22Rv1 (cell line): ENCODE results near the gene ZNF429.

ENCODE experiments used
- H3K27ac ChIP-seq: fragments of 450-650 bp; 2 replicates; pipeline ENCODE4 v1.5.1; 2017
- ZFX ChIP-seq: fragments of 450-650 bp; IDR thresholded peaks from 2 replicates; pipeline ENCODE4 v1.6.1; 2017; ENCODE audit warnings: antibody characterized with exemption, borderline replicate concordance
- TF ChIP-seq, protein P1 (sequence below): fragments of 450-650 bp; IDR thresholded peaks from 2 replicates; pipeline ENCODE4 v1.5.1; 2017; ENCODE audit warnings: mild to moderate bottlenecking

ZNF429 gene

DNA sequence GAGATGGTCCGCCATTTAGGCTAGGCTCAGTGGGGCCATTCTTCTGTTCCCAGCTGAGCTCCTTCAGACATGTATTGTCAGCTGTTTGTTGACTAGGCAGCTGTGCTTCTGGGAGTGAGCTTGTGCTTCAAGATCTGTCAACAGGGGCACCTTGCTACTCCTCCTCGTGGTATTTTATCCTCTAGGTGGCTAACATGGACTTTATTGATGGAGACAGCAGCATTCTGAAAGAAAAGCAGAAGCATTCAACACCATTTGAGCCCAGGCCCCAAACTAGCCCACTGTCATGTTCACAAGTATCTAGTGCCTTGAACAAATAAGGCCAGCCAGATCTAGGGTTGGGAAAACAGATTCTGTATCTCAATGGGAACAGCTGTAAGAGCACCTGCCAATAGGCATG lies 65.9 kb downstream of the ZNF429 start:
- H3K27ac ChIP-seq, result no peak overlapping the region
- no peak for TF ChIP-seq ZFX
- TF ChIP-seq, protein P1, sequence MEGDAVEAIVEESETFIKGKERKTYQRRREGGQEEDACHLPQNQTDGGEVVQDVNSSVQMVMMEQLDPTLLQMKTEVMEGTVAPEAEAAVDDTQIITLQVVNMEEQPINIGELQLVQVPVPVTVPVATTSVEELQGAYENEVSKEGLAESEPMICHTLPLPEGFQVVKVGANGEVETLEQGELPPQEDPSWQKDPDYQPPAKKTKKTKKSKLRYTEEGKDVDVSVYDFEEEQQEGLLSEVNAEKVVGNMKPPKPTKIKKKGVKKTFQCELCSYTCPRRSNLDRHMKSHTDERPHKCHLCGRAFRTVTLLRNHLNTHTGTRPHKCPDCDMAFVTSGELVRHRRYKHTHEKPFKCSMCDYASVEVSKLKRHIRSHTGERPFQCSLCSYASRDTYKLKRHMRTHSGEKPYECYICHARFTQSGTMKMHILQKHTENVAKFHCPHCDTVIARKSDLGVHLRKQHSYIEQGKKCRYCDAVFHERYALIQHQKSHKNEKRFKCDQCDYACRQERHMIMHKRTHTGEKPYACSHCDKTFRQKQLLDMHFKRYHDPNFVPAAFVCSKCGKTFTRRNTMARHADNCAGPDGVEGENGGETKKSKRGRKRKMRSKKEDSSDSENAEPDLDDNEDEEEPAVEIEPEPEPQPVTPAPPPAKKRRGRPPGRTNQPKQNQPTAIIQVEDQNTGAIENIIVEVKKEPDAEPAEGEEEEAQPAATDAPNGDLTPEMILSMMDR, result no peak

DNA sequence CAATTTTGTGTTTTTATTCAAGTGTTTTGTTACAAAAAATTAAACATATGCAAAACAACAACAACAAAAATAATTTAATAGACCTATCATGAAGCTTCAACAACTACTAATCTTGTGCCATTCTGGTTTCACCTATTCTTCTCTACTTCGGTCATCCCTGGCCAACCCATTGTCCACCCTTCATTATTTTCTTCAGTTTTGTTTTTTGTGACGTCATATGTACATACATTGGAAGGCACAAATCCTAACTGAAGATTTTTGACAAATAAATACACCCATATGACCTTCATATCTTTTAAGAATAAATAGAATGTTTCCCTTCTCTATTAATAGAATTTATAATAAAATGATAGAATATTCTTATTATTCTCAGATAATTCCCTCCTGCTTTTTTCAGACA lies 69.2 kb downstream of the ZNF429 start:
- TF ChIP-seq ZFX, result no peak
- TF ChIP-seq, protein P1, result no peak
- no peak overlapping the region for H3K27ac ChIP-seq

DNA sequence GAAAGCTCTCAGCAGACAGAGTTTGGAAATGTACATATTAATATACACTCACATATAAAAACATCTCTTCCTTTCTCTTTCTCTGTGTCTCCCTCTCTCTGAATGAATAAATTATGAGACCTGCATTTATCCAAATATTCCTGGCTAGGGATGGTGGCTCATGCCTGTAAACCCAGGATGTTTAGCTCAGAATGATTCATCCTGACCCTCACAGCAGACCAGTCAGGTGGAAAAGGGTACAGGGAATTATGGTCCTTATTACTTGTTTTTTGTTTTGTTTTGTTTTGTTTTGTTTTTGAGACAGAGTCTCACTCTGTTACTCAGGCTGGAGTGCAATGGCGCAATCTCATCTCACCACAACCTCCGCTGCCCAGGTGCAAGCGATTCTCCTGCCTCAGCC lies 71.1 kb downstream of the ZNF429 start:
- TF ChIP-seq ZFX, result no peak
- TF ChIP-seq, protein P1, result no peak
- H3K27ac ChIP-seq, result no peak overlapping the region

DNA sequence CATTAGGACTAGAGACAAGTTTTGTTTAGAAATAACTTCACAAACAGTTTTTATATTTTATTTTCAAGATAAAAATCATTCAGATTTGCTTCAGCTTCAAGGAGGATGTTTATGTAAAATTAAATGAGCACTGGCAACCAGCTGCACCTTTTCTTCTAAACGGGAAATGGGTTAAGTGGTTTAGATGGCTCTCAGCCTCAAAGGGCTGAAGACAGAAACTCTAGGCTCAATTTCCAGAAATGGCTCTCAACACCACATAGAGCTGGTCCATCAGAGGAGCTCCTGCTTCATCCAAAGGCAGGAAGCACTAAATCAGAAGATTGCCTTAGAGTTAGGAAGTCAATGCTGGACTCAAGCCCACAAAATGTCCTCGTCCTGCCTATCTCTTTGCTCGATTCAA lies 74.7 kb downstream of the ZNF429 start:
- TF ChIP-seq, protein P1, result no peak
- no peak for TF ChIP-seq ZFX
- no peak overlapping the region for H3K27ac ChIP-seq

DNA sequence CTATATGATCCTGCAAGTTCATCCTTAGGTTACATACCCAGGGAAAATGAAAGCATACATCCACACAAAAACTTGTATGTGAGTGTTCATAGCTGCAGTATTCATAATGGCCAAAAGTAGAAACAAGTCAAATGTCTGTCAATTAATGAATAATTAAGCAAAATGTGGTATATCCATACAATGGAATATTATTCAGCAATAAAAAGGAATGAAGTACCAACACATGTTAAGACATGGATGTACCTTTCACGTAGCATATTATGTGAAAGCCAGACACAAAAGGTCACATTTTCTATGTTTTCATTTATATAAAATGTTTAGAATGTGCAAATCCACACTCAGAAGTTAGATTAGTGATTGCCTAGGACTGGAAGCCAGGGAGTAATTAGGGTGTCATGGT lies 75.4 kb downstream of the ZNF429 start:
- no peak overlapping the region for H3K27ac ChIP-seq
- TF ChIP-seq, protein P1, result no peak
- no peak for TF ChIP-seq ZFX

DNA sequence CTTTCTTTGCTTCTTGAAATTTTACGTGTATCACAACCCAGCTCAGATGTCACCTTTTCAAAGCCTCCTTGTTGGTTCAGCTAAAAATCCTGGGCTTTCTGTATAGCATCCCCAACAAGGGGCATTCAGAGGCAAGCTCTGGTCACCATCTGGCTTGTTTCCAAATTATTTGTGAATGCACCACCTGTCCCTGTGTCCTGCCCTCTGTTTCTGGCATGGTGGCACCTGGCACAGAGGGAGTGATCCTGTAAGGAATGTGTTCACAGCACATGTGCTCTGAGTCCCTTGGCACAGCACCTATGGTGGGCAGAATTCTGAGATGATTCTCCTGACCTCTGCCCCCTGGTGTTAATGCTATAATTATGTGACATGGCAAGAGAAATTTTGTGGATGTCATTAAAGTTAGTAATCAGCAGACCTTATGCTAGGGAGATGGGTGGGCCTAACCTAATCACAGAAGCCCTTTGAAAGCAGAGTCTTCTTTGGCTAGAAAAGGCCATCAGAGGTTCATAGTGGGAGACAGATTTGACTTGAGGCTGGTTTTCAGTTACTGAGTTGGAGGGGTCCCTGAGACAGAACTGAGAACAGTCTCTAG lies 76.3 kb downstream of the ZNF429 start:
- H3K27ac ChIP-seq, result no peak overlapping the region
- TF ChIP-seq, protein P1, result no peak
- TF ChIP-seq ZFX, result no peak

DNA sequence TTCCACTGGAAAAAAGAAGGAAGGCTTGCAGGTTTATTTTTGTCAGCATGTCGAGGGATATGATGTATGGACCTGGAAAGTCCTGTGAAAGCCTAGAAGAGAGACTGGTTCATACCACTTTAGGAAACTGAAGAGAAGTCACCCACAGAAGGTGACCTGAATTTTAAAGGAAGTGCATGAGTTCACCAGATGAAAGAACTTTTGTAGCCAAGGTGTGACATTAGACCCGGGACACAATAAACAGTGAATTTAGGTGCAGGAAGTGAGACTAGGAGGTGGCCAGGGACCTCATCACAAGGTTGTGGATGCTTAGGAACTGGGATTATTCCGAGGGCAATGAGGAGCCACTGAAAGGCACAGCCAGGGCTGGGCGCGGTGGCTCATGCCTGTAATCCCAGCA lies 79.1 kb downstream of the ZNF429 start:
- no peak overlapping the region for H3K27ac ChIP-seq
- TF ChIP-seq, protein P1, result no peak
- TF ChIP-seq ZFX, result no peak
